ENCODE results near the gene PGAP2.

DNA sequence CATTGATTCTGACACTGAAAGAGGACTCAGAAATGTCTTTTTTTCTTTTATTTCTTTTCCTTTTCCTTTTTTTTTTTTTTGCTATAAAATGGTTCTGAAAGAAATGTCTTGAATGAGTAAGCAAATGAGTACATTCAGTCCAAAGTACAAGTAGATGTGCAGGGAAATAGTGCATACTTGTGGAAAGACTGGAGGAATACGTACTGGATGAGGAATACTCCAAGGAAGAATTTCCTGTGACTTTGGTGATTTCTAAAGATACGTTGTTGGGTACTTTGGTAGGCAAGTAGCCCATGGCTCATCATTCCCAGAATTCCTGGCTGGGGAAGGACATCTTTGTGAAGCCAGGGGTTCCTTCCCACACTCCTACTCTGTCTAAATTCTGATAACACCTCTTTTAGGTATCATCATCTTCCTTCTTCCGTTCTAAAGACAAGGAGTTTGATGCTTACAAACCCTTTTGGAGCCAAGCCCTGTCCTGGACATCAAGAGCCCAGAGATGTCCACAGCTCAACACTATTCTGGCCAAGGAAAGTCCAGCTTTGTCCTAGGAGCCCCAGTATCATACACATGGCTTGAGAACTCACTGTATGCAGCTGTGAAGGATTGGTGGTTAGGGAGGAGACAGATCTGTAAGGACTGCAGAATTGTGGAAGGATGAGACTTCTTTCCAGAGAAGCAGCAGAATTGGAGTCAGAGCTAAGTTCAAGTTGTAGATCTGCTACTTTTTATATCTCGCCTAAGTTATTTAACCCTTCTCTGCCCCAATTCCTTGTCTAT lies 6.2 kb upstream of the PGAP2 start:
- TF ChIP-seq, protein P1, sequence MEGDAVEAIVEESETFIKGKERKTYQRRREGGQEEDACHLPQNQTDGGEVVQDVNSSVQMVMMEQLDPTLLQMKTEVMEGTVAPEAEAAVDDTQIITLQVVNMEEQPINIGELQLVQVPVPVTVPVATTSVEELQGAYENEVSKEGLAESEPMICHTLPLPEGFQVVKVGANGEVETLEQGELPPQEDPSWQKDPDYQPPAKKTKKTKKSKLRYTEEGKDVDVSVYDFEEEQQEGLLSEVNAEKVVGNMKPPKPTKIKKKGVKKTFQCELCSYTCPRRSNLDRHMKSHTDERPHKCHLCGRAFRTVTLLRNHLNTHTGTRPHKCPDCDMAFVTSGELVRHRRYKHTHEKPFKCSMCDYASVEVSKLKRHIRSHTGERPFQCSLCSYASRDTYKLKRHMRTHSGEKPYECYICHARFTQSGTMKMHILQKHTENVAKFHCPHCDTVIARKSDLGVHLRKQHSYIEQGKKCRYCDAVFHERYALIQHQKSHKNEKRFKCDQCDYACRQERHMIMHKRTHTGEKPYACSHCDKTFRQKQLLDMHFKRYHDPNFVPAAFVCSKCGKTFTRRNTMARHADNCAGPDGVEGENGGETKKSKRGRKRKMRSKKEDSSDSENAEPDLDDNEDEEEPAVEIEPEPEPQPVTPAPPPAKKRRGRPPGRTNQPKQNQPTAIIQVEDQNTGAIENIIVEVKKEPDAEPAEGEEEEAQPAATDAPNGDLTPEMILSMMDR (conservative IDR thresholded peaks at IDR 0.05; ENCODE audit: low read depth in 2 of 2) = no peak
- TF ChIP-seq CREB1 (CRISPR knock-in tag; IDR thresholded peaks at IDR 0.05; ENCODE audit: low read depth) (no peak), EZH2 (IDR thresholded peaks at IDR 0.05; ENCODE audit: low read depth, unreplicated experiment) (no peak)
